DND-41 (cell line): ENCODE measurements around the gene MOV10L1.

Experiments used
- ATAC-seq: fragments of 200-7000 bp; cut with Tn5 transposase; 3 replicates; pipeline ENCODE4 v1.9.1; 2021; ENCODE audit warnings: low read depth; ENCODE audit not compliant: insufficient read depth
- DNase-seq: peaks from one replicate; pipeline ENCODE4 v3.0.0-alpha.2; 2020
- H2AFZ ChIP-seq: 2 replicates; pipeline ENCODE4 v1.6.0; 2012; ENCODE audit warnings: low read depth, low read length
- H3K27ac ChIP-seq: 2 replicates; pipeline ENCODE4 v1.5.1; 2012; ENCODE audit warnings: low read length, inconsistent platforms
- H3K27me3 ChIP-seq: fragments of 200-600 bp; sonication (generic); 2 replicates; pipeline ENCODE4 v1.6.0; 2012; ENCODE audit warnings: low read length, mild to moderate bottlenecking, inconsistent platforms; ENCODE audit not compliant: insufficient read depth, poor library complexity
- H3K36me3 ChIP-seq: 2 replicates; pipeline ENCODE4 v1.5.1; 2012; ENCODE audit warnings: low read length, inconsistent platforms; ENCODE audit not compliant: insufficient read depth
- H3K4me1 ChIP-seq: 2 replicates; pipeline ENCODE4 v1.5.1; 2012; ENCODE audit warnings: mild to moderate bottlenecking, low read length; ENCODE audit not compliant: insufficient read depth
- H3K4me2 ChIP-seq: 2 replicates; pipeline ENCODE4 v1.6.0; 2012; ENCODE audit warnings: mild to moderate bottlenecking, moderate library complexity, low read length, inconsistent platforms; ENCODE audit not compliant: insufficient read depth
- H3K4me3 ChIP-seq, 2 experiments: fragments of 200-600 bp in 1 of 2; shearing (Covaris generic) in 1 of 2; 2 replicates each; pipeline ENCODE4 v1.5.1; 2012 to 2016; ENCODE audit warnings: inconsistent platforms in 2 of 2, low read length in 2 of 2, mild to moderate bottlenecking in 2 of 2, low read depth in 1 of 2, moderate library complexity in 1 of 2
- H3K79me2 ChIP-seq: 2 replicates; pipeline ENCODE4 v1.6.0; 2012; ENCODE audit warnings: low read length, inconsistent platforms; ENCODE audit not compliant: insufficient read depth
- H3K9ac ChIP-seq: 2 replicates; pipeline ENCODE4 v1.6.0; 2012; ENCODE audit warnings: low read depth, mild to moderate bottlenecking, inconsistent platforms, low read length, moderate library complexity
- H3K9me3 ChIP-seq: 2 replicates; pipeline ENCODE4 v1.5.1; 2012; ENCODE audit warnings: low read length, moderate library complexity, mild to moderate bottlenecking, inconsistent platforms; ENCODE audit not compliant: insufficient read depth, severe bottlenecking
- H4K20me1 ChIP-seq: 2 replicates; pipeline ENCODE4 v1.6.0; 2012; ENCODE audit warnings: low read length; ENCODE audit not compliant: insufficient read depth
- EZH2 ChIP-seq: IDR thresholded peaks from 3 replicates; pipeline ENCODE4 v1.6.1; 2012; ENCODE audit warnings: borderline replicate concordance, low read depth, mild to moderate bottlenecking, moderate library complexity, low read length, inconsistent platforms; ENCODE audit not compliant: severe bottlenecking
- TF ChIP-seq, protein P1 (sequence below): IDR thresholded peaks from 2 replicates; pipeline ENCODE4 v1.5.1; 2012; ENCODE audit warnings: borderline replicate concordance, low read length, moderate library complexity, mild to moderate bottlenecking; ENCODE audit not compliant: poor library complexity, severe bottlenecking; ENCODE audit errors: extremely low read depth

MOV10L1 gene

GRCh38 chr22:50115693-50116092, 25.9 kb downstream of the MOV10L1 start:
- H2AFZ ChIP-seq: no peak overlapping the region
- H3K4me2 ChIP-seq: no peak overlapping the region
- H4K20me1 ChIP-seq: no peaks in the 10 kb centered on the region
- H3K79me2 ChIP-seq: no peaks in the 10 kb centered on the region
- no peak for ATAC-seq
- H3K4me3 ChIP-seq: no peak overlapping the region
- peaks cover 24% of the 10 kb centered on the region for H3K27me3 ChIP-seq
- H3K9ac ChIP-seq: no peak overlapping the region
- no peak for DNase-seq
- H3K4me1 ChIP-seq: no peaks in the 10 kb centered on the region
- TF ChIP-seq, protein P1, sequence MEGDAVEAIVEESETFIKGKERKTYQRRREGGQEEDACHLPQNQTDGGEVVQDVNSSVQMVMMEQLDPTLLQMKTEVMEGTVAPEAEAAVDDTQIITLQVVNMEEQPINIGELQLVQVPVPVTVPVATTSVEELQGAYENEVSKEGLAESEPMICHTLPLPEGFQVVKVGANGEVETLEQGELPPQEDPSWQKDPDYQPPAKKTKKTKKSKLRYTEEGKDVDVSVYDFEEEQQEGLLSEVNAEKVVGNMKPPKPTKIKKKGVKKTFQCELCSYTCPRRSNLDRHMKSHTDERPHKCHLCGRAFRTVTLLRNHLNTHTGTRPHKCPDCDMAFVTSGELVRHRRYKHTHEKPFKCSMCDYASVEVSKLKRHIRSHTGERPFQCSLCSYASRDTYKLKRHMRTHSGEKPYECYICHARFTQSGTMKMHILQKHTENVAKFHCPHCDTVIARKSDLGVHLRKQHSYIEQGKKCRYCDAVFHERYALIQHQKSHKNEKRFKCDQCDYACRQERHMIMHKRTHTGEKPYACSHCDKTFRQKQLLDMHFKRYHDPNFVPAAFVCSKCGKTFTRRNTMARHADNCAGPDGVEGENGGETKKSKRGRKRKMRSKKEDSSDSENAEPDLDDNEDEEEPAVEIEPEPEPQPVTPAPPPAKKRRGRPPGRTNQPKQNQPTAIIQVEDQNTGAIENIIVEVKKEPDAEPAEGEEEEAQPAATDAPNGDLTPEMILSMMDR: no peak
- TF ChIP-seq EZH2: no peak
- no peak overlapping the region for H3K27ac ChIP-seq
- no peaks in the 10 kb centered on the region for H3K9me3 ChIP-seq
- no peaks in the 10 kb centered on the region for H3K36me3 ChIP-seq

DNA sequence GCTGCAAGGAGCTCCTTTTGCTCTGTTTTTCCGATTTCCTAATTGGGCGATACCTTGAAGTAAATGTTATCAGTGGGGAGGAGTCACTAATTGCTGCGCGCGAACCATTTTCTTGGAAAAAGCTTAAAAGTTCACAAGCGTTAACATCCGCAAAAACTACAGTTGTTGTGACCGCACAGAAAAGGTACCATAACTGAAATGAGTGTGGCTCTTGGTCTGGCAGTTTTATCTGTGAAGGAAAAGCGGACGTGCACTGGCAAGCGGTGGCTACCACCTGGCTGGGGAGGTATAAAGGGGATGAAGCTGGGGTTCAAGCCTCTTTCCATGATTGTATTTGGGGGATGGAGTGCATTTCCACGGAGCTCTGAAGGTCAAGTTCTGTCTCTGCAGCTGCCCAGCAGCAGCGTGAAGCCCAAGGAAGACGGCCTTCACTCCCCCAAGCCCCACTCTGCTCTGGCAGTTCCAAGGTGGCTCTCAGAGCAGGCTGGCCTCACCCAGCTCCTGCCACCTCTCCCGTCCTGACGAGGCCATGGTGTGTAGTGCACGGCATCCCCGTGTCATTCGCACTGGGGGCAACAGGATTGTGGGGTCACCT, 27.5 kb downstream of the MOV10L1 start:
- H3K27ac ChIP-seq: no peak overlapping the region
- H3K9ac ChIP-seq: no peak overlapping the region
- H3K4me1 ChIP-seq: no peaks in the 10 kb centered on the region
- no peak overlapping the region for H3K4me3 ChIP-seq
- no peaks in the 10 kb centered on the region for H3K36me3 ChIP-seq
- peaks cover 21% of the 10 kb centered on the region for H3K27me3 ChIP-seq
- H3K4me2 ChIP-seq: no peak overlapping the region
- H3K9me3 ChIP-seq: no peaks in the 10 kb centered on the region
- DNase-seq (no peak), ATAC-seq (no peak)
- H3K79me2 ChIP-seq: no peaks in the 10 kb centered on the region
- TF ChIP-seq EZH2: no peak
- TF ChIP-seq, protein P1: no peak
- no peaks in the 10 kb centered on the region for H4K20me1 ChIP-seq
- H2AFZ ChIP-seq: no peak overlapping the region

DNA sequence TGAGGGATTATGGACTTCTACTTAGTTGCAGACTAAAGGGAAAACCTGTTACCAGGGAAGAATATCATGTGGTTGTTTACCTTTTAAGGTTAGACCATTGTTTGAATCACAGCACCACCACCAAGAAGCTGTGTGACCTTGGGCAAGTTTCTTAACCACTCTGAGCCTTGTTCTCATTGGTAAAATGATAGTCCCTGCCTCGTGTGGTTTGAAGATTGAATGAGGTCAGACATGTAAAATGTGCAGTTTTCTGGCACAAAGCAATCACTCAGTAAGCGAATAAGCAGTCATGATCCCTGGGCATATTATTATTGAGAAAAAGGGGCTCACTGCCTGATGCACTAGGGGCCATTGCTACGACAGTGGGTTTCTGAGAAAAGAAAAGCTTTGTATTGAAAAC, 28.3 kb downstream of the MOV10L1 start:
- Histone ChIP-seq H3K9me3 (peaks cover under 1% of the 10 kb centered on the region), H3K4me1 (no peaks in the 10 kb centered on the region), H3K9ac (no peak overlapping the region), H3K79me2 (no peaks in the 10 kb centered on the region), H3K4me3 (no peak overlapping the region), H3K4me2 (no peak overlapping the region), H3K27ac (no peak overlapping the region), H3K27me3 (peaks cover 21% of the 10 kb centered on the region), H4K20me1 (no peaks in the 10 kb centered on the region), H3K36me3 (no peaks in the 10 kb centered on the region), H2AFZ (no peak overlapping the region)
- no peak for DNase-seq
- no peak for ATAC-seq
- no peak for TF ChIP-seq EZH2
- TF ChIP-seq, protein P1: no peak
